Naive thymus-derived CD4-positive, alpha-beta T cell (primary cell): ENCODE results near the gene AMDHD2. TPM values are rescaled to one million over a fixed set of nuclear protein-coding genes. Genes with fewer than 3 reads are reported as not detected.

ENCODE experiments used
- ATAC-seq: fragments of 150-1000 bp; cut with Tn5 transposase; 2 replicates; pipeline ENCODE4 v1.10.0; 2021; ENCODE audit warnings: mild to moderate bottlenecking, moderate library complexity
- CTCF ChIA-PET: fragments of 350-600 bp; sonication (Branson Sonifier 250); formaldehyde crosslinking; loops from one replicate; lab custom pipeline; 2021; ENCODE audit warnings: antibody characterized with exemption; lab: Charles Lee
- POLR2A ChIA-PET: fragments of 350-600 bp; sonication (Branson Sonifier 250); formaldehyde crosslinking; loops from one replicate; lab custom pipeline; 2021; ENCODE audit warnings: antibody characterized with exemption, inconsistent platforms; lab: Charles Lee
- DNase-seq, 9 donors: peaks; one replicate each; pipeline versions ENCODE4 v3.0.0 to v3.0.0-alpha.2; 2020 to 2022; ENCODE audit warnings: mixed read lengths in 1 of 9
- H3K27ac ChIP-seq: one replicate; pipeline ENCODE4 v1.7.0; 2013; ENCODE audit warnings: mild to moderate bottlenecking, low read depth, low read length, moderate library complexity
- H3K27me3 ChIP-seq, 2 donors: one replicate each; pipeline ENCODE4 v1.7.0; 2013; ENCODE audit warnings: low read length in 2 of 2, mild to moderate bottlenecking in 2 of 2, moderate library complexity in 2 of 2; ENCODE audit not compliant: control insufficient read depth in 2 of 2, insufficient read depth in 2 of 2
- H3K36me3 ChIP-seq, 3 experiments: 1 replicate in 2 of 3; 2 replicates in 1 of 3; pipeline ENCODE4 v1.7.0; 2013; ENCODE audit warnings: low read length in 3 of 3, mild to moderate bottlenecking in 3 of 3, moderate library complexity in 1 of 3; ENCODE audit not compliant: insufficient read depth in 3 of 3, control insufficient read depth in 2 of 3
- H3K4me1 ChIP-seq, 2 donors: one replicate each; pipeline ENCODE4 v1.7.0; 2013; ENCODE audit warnings: low read length in 2 of 2, mild to moderate bottlenecking in 2 of 2, moderate library complexity in 1 of 2; ENCODE audit not compliant: control insufficient read depth in 2 of 2, insufficient read depth in 2 of 2
- H3K4me3 ChIP-seq: 2 replicates; pipeline ENCODE4 v1.7.0; 2013; ENCODE audit warnings: mild to moderate bottlenecking, low read length
- H3K9me3 ChIP-seq, 3 experiments: 1 replicate in 2 of 3; 2 replicates in 1 of 3; pipeline ENCODE4 v1.7.0; 2013; ENCODE audit warnings: low read length in 3 of 3; ENCODE audit not compliant: control insufficient read depth in 2 of 3
- H3K27ac Mint-ChIP-seq, 9 donors: one replicate each; pipeline ENCODE4 v1.8.0; 2020 to 2022; ENCODE audit warnings: mixed read lengths in 9 of 9, mild to moderate bottlenecking in 8 of 9, moderate library complexity in 5 of 9, inconsistent platforms in 2 of 9
- H3K27me3 Mint-ChIP-seq, 5 donors: one replicate each; pipeline ENCODE4 v1.8.0; 2021 to 2022; ENCODE audit warnings: mixed read lengths in 5 of 5, mild to moderate bottlenecking in 1 of 5
- H3K36me3 Mint-ChIP-seq, 5 donors: one replicate each; pipeline ENCODE4 v1.8.0; 2020 to 2022; ENCODE audit warnings: mixed read lengths in 5 of 5, mild to moderate bottlenecking in 3 of 5, inconsistent platforms in 1 of 5
- H3K4me1 Mint-ChIP-seq, 7 donors: one replicate each; pipeline ENCODE4 v1.8.0; 2020 to 2022; ENCODE audit warnings: mixed read lengths in 7 of 7, mild to moderate bottlenecking in 3 of 7, inconsistent platforms in 1 of 7
- H3K4me3 Mint-ChIP-seq, 10 donors: one replicate each; pipeline ENCODE4 v1.8.0; 2020 to 2022; ENCODE audit warnings: mild to moderate bottlenecking in 10 of 10, mixed read lengths in 10 of 10, moderate library complexity in 6 of 10, inconsistent platforms in 2 of 10
- H3K9me3 Mint-ChIP-seq, 11 donors: one replicate each; pipeline ENCODE4 v1.8.0; 2020 to 2022; ENCODE audit warnings: mixed read lengths in 11 of 11, mild to moderate bottlenecking in 4 of 11, inconsistent platforms in 1 of 11, moderate library complexity in 1 of 11
- intact Hi-C, 2 donors: fragments of 100-400 bp; cut with micrococcal nuclease; formaldehyde crosslinking; loops; one replicate each; pipeline ENCODE4 v1.15.1; 2023
- polyA plus RNA-seq, 2 donors: library from polyadenylated mRNA; unstranded; fragments of 300-500 nt; fragmentation: Illumina TruSeq; gene quantifications; one replicate each; pipeline ENCODE4 v1.2.3, GENCODE V29; 2021
- total RNA-seq, 6 experiments: library from RNA in 5 of 6; stranded (reverse) in 5 of 6; gene quantifications; 1 replicate in 5 of 6; 2 replicates in 1 of 6; pipeline ENCODE4 v1.2.3 and lab custom pipeline; 2021 to 2026

The AMDHD2 gene
- total and polyA plus RNA-seq, 7 experiments from 2014 or later: 15.0 to 258 (median 102) TPM

DNA sequence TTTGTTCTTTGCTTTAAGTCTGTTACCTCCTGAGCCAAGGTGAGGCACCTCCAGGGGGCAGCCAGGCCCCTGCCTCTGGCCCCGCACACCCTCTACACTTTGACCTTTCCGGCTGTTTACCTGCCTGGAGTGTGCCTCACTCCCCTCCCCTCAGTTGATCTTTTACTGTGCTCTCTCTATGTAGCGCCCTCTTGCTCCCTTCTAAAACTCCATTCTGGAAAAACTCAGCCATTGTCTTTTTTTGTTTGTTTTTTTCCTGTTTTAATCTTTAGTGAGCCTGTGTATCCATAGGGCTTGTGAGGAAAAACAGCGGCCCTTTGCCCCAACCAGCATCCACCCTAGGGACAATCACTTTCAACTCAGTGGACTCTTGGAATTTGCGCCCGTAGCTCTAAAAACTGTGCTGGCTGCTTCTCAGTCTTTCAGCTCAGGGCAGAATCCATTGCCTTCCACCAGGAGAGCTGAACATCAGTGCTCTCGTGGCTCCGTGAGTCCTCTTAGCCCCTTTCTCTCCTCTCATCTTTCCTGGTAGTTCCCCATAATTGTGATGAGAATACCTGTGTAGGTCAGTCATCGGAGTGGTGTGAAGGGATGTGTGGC is 4.3 kb downstream of the AMDHD2 start:
- ATAC-seq: no peak
- intact Hi-C loops: no loop called here
- POLR2A ChIA-PET: no interaction called here
- Histone ChIP-seq H3K36me3 (peaks cover 9 to 62% (median 10%) of the 10 kb centered on the region in 3 experiments), H3K27ac (no peak overlapping the region), H3K27me3 (no peaks in the 10 kb centered on the region), H3K4me1 (peaks cover 7 to 10% of the 10 kb centered on the region in 2 donors), H3K4me3 (no peak overlapping the region), H3K9me3 (no peaks in the 10 kb centered on the region)
- CTCF ChIA-PET: no interaction called here
- Mint-ChIP-seq H3K4me3 (peak overlapping the region in 2 of 10 donors; percentile 9 to 10), H3K27ac (peak overlapping the region in 7 of 9 donors; percentile 15 to 83 (median 62)), H3K9me3 (peaks cover 0 to 9% (median 0%) of the 10 kb centered on the region in 11 donors), H3K27me3 (no peaks in the 10 kb centered on the region), H3K4me1 (peaks cover 11 to 34% (median 26%) of the 10 kb centered on the region in 7 donors), H3K36me3 (peaks cover 0 to 10% (median 5%) of the 10 kb centered on the region in 5 donors)
- peak in 1 of 9 donors; percentile 6 for DNase-seq

DNA sequence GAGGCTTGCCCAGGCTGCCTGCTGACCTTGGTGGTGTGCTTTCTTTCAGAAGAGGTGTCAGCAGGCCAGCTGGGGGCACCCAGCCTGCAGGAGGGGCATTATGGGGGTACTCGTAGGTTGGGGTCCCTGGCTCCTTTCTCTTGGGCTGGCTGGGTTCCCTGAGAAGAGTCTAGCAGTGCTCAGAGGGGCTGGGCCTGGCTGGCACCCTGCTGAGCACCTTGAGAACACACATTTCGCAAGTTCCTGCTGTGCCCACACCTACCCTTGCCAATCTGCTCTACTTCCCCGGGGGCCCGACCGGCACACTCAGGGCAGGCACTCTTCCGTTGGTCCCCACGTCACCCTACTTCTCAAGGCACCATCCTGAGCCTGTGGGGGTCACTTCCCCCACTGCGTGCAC is 6.0 kb downstream of the AMDHD2 start:
- peaks cover 8 to 64% (median 9%) of the 10 kb centered on the region in 3 experiments for H3K36me3 ChIP-seq
- H3K27me3 ChIP-seq: no peaks in the 10 kb centered on the region
- no peaks in the 10 kb centered on the region for H3K9me3 ChIP-seq
- no peak overlapping the region for H3K4me3 ChIP-seq
- Mint-ChIP-seq H3K4me1 (peaks cover 4 to 27% (median 18%) of the 10 kb centered on the region in 7 donors), H3K9me3 (peaks cover 0 to 2% (median 0%) of the 10 kb centered on the region in 11 donors), H3K4me3 (no peak overlapping the region), H3K36me3 (peaks cover 0 to 10% (median 4%) of the 10 kb centered on the region in 5 donors), H3K27ac (peak overlapping the region in 1 of 9 donors; percentile 54), H3K27me3 (no peaks in the 10 kb centered on the region)
- intact Hi-C loops: no loop called here
- no peak for ATAC-seq
- no peak overlapping the region for H3K27ac ChIP-seq
- CTCF ChIA-PET: no interaction called here
- POLR2A ChIA-PET: interaction anchor here (1.2 to 1.3 kb wide), 2 partner anchors 10 to 12 kb away, joined by 3 to 4 read pairs; partner anchors contain the start of gene ATP6V0C
- no peak for DNase-seq
- H3K4me1 ChIP-seq: peaks cover 4 to 6% of the 10 kb centered on the region in 2 donors

DNA sequence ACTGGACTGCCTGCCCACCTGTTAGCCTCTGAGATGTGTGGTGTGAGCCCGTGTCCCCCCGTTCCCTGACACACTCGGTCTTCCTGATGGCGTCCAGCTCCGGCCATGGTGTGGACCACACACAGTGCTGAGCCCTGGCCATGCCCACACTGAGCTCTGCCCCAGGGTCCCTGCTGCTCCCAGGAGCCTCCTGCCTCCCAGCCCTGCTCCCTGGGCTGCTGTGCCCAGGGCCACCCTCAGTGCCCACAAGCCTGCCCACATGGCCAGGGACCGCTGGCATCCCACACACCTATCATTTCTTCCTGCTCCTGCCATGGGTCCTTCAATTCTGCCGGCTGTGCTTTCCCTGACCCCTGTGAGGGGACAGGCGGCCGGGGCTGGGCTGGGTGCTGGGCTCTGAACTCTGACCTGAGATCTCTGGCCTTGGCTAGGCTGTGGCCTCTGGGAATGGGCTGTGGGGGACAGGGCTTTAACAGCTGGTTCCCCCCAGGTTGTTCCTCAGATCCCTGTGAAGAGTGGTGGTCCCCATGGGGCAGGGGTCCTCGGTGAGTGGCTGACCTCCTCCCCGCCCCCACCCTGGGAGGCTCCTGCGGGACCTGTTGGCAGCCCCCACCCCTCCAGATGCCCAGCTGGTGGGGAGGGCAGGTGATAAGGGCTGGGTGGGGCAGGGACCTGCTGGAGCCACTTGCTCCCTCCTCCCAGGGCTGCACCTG is 7.1 kb downstream of the AMDHD2 start:
- H3K36me3 ChIP-seq: peaks cover 8 to 60% (median 9%) of the 10 kb centered on the region in 3 experiments
- H3K27me3 ChIP-seq: no peaks in the 10 kb centered on the region
- peaks cover 0 to 28% (median 16%) of the 10 kb centered on the region in 7 donors for H3K4me1 Mint-ChIP-seq
- intact Hi-C loops: no loop called here
- no peak overlapping the region for H3K27ac ChIP-seq
- no peaks in the 10 kb centered on the region for H3K27me3 Mint-ChIP-seq
- no peak for ATAC-seq
- no peaks in the 10 kb centered on the region for H3K9me3 ChIP-seq
- peak in 1 of 9 donors; percentile 8 for DNase-seq
- CTCF ChIA-PET: no interaction called here
- peaks cover 0 to 1% (median 0%) of the 10 kb centered on the region in 11 donors for H3K9me3 Mint-ChIP-seq
- H3K4me3 ChIP-seq: no peak overlapping the region
- H3K4me3 Mint-ChIP-seq: peak overlapping the region in 1 of 10 donors; percentile 19
- POLR2A ChIA-PET: interaction anchor here (0.8 to 1.3 kb wide), 3 partner anchors 9 to 13 kb away, joined by 3 to 4 read pairs (median 3); partner anchors contain the start of gene ATP6V0C
- H3K27ac Mint-ChIP-seq: no peak overlapping the region
- H3K4me1 ChIP-seq: peaks cover 5 to 6% of the 10 kb centered on the region in 2 donors
- peaks cover 0 to 10% (median 4%) of the 10 kb centered on the region in 5 donors for H3K36me3 Mint-ChIP-seq

DNA sequence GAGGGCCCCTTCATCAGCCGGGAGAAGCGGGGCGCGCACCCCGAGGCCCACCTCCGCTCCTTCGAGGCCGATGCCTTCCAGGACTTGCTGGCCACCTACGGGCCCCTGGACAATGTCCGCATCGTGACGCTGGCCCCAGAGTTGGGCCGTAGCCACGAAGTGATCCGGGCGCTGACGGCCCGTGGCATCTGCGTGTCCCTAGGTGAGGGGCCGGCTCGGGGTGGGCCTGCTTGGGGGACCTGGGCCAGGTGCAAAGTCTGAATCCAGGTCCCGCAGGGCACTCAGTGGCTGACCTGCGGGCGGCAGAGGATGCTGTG is 7.6 kb downstream of the AMDHD2 start:
- Mint-ChIP-seq H3K9me3 (peaks cover 0 to 2% (median 0%) of the 10 kb centered on the region in 11 donors), H3K27me3 (no peaks in the 10 kb centered on the region), H3K4me3 (no peak overlapping the region), H3K4me1 (peaks cover 0 to 30% (median 19%) of the 10 kb centered on the region in 7 donors), H3K27ac (no peak overlapping the region), H3K36me3 (peaks cover 0 to 10% (median 4%) of the 10 kb centered on the region in 5 donors)
- Histone ChIP-seq H3K36me3 (peaks cover 8 to 60% (median 9%) of the 10 kb centered on the region in 3 experiments), H3K9me3 (no peaks in the 10 kb centered on the region), H3K4me1 (peaks cover 5 to 6% of the 10 kb centered on the region in 2 donors), H3K27ac (no peak overlapping the region), H3K27me3 (no peaks in the 10 kb centered on the region), H3K4me3 (no peak overlapping the region)
- DNase-seq: peak in 1 of 9 donors; percentile 5
- intact Hi-C loops: no loop called here
- POLR2A ChIA-PET: no interaction called here
- no peak for ATAC-seq
- CTCF ChIA-PET: no interaction called here

DNA sequence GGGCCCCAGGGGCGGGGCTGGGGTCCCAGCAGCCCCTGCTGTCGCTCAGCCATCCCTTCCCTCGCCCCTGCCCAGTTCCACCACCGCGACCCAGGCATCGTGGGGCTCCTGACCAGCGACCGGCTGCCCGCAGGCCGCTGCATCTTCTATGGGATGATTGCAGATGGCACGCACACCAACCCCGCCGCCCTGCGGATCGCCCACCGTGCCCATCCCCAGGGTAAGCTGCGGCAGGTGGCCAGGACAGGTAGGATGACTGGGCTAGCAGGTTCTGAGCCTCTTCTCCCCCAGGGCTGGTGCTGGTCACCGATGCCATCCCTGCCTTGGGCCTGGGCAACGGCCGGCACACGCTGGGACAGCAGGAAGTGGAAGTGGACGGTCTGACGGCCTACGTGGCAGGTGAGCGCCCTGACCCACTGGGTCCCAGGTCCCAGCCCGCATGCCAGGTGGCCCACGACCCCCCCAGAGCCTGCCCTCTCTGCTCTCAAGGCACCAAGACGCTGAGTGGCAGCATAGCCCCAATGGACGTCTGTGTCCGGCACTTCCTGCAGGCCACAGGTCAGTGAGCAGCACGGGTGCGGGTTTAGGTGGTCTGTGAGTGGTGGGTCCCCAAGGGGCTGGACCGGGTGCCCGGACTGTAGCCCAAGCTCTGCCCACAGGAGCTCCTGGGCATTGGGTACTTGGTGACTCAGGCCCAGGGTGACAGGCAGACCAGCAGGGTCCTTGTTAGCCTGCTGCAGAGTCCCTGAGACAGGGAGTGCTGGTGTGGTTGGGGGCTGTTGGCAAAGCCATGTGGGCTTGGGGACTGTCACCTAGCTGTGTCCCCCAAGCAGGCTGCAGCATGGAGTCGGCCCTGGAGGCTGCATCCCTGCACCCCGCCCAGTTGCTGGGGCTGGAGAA is 8.2 kb downstream of the AMDHD2 start:
- H3K27ac Mint-ChIP-seq: no peak overlapping the region
- POLR2A ChIA-PET: interaction anchor here (0.6 to 1.0 kb wide), 2 partner anchors 8 to 253 kb away, joined by 3 to 5 read pairs; partner anchors contain the start of gene AMDHD2
- Histone ChIP-seq H3K36me3 (peaks cover 4 to 56% (median 8%) of the 10 kb centered on the region in 3 experiments), H3K27ac (no peak overlapping the region), H3K27me3 (no peaks in the 10 kb centered on the region), H3K9me3 (no peaks in the 10 kb centered on the region), H3K4me1 (peaks cover 5 to 6% of the 10 kb centered on the region in 2 donors), H3K4me3 (no peak overlapping the region)
- DNase-seq (no peak), ATAC-seq (no peak)
- H3K4me1 Mint-ChIP-seq: peaks cover 0 to 32% (median 21%) of the 10 kb centered on the region in 7 donors
- no peaks in the 10 kb centered on the region for H3K27me3 Mint-ChIP-seq
- H3K36me3 Mint-ChIP-seq: peaks cover 0 to 10% (median 4%) of the 10 kb centered on the region in 5 donors
- intact Hi-C loops: no loop called here
- CTCF ChIA-PET: interaction anchor here (0.5 kb wide), 1 partner anchor 475 kb away, joined by 4 read pairs; no protein-coding TSS in a partner anchor
- peaks cover 0 to 2% (median 0%) of the 10 kb centered on the region in 11 donors for H3K9me3 Mint-ChIP-seq
- no peak overlapping the region for H3K4me3 Mint-ChIP-seq
